ENCODE results near the gene LRRC53. TPM values are rescaled to one million over a fixed set of nuclear protein-coding genes. Genes with fewer than 3 reads are reported as not detected.

The LRRC53 gene
- polyA plus RNA-seq, 2 donors, result not detected

DNA sequence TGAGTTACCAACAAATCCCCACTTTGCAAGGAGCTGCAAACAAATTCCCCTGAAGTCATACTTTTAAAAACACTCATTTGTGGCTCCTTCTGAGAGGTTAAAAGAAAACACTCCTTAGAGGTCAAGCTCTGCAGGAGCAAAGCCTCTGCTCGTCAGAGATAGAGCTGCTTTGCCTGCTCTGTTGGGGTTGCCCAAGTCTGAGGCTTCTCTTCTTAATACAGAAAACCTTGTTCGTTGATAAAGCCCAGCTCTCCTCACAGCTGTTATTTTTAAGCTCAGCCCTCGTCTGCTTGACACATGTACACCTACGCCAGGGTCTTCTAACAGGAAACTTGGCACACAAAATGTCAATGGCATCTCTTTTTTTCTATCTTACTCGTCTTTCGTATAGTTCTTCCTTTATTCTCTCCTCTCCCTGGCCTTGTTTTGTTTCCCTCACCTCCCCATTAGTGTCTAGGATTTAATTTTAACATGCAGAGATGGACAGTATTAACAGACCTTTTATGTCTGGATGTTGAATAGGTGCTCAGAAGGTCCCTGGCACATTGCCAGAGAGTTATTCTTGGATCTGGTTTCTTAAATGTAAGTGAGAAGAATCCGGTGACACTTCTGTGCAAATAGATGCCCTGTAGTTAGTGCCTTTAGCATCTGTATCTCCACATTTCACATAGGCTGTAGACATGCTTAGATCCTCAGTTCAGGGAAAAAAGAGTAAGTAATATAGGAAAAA is 86.0 kb downstream of the LRRC53 start:
- no peaks in the 10 kb centered on the region for H3K27me3 ChIP-seq (ENCODE audit: control insufficient read depth in 1 of 2, insufficient read depth in 2 of 2, low read length in 2 of 2)
- no peaks in the 10 kb centered on the region for H3K9me3 ChIP-seq (ENCODE audit: control insufficient read depth in 2 of 2, insufficient read depth in 1 of 2, low read depth in 1 of 2, low read length in 1 of 2)
- H3K4me3 ChIP-seq (ENCODE audit: low read depth in 1 of 2, low read length in 2 of 2), result no peak overlapping the region
- H3K27ac ChIP-seq (ENCODE audit: low read depth in 2 of 2, low read length in 1 of 2), result no peak overlapping the region
- H3K4me1 ChIP-seq (ENCODE audit: control insufficient read depth in 2 of 2, insufficient read depth in 2 of 2, low read length in 1 of 2), result no peaks in the 10 kb centered on the region
- no peaks in the 10 kb centered on the region for H3K36me3 ChIP-seq (ENCODE audit: control insufficient read depth in 2 of 2, insufficient read depth in 2 of 2, low read length in 1 of 2)
- WGBS, 2 donors, result 49 to 52% methylated on average over 7 of the region's 7 CpGs

GRCh38 chr1:74425676-74426075 is 86.7 kb downstream of the LRRC53 start:
- Histone ChIP-seq H3K27me3 (ENCODE audit: control insufficient read depth in 1 of 2, insufficient read depth in 2 of 2, low read length in 2 of 2) (no peaks in the 10 kb centered on the region), H3K4me1 (ENCODE audit: control insufficient read depth in 2 of 2, insufficient read depth in 2 of 2, low read length in 1 of 2) (no peaks in the 10 kb centered on the region), H3K36me3 (ENCODE audit: control insufficient read depth in 2 of 2, insufficient read depth in 2 of 2, low read length in 1 of 2) (no peaks in the 10 kb centered on the region), H3K4me3 (ENCODE audit: low read depth in 1 of 2, low read length in 2 of 2) (no peak overlapping the region), H3K9me3 (ENCODE audit: control insufficient read depth in 2 of 2, insufficient read depth in 1 of 2, low read depth in 1 of 2, low read length in 1 of 2) (no peaks in the 10 kb centered on the region), H3K27ac (ENCODE audit: low read depth in 2 of 2, low read length in 1 of 2) (no peak overlapping the region)
- WGBS, 2 donors, result 65 to 72% methylated on average over 6 of the region's 6 CpGs

DNA sequence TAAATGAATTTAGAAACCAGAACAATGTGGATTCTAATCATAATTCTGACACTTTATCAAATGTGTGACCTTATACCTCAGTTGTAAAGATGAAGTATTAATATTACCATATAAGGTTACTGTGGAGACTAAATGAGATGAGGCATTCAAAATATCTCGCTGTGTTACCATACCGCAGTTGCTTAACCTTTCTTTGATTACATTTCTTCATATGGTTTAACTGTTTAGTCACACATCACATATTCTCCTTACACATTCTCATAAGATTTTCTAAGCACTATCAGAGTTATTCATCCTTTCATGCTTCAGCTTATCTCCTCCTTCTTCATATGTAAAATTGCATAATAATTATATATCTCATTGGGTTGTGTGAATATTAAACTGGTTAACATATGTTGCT is 88.9 kb downstream of the LRRC53 start:
- no peaks in the 10 kb centered on the region for H3K27me3 ChIP-seq (ENCODE audit: control insufficient read depth in 1 of 2, insufficient read depth in 2 of 2, low read length in 2 of 2)
- no peaks in the 10 kb centered on the region for H3K4me1 ChIP-seq (ENCODE audit: control insufficient read depth in 2 of 2, insufficient read depth in 2 of 2, low read length in 1 of 2)
- H3K9me3 ChIP-seq (ENCODE audit: control insufficient read depth in 2 of 2, insufficient read depth in 1 of 2, low read depth in 1 of 2, low read length in 1 of 2), result no peaks in the 10 kb centered on the region
- H3K27ac ChIP-seq (ENCODE audit: low read depth in 2 of 2, low read length in 1 of 2), result no peak overlapping the region
- WGBS, 2 donors, result 89 to 91% methylated on average over 2 of the region's 2 CpGs
- H3K4me3 ChIP-seq (ENCODE audit: low read depth in 1 of 2, low read length in 2 of 2), result no peak overlapping the region
- H3K36me3 ChIP-seq (ENCODE audit: control insufficient read depth in 2 of 2, insufficient read depth in 2 of 2, low read length in 1 of 2), result no peaks in the 10 kb centered on the region

DNA sequence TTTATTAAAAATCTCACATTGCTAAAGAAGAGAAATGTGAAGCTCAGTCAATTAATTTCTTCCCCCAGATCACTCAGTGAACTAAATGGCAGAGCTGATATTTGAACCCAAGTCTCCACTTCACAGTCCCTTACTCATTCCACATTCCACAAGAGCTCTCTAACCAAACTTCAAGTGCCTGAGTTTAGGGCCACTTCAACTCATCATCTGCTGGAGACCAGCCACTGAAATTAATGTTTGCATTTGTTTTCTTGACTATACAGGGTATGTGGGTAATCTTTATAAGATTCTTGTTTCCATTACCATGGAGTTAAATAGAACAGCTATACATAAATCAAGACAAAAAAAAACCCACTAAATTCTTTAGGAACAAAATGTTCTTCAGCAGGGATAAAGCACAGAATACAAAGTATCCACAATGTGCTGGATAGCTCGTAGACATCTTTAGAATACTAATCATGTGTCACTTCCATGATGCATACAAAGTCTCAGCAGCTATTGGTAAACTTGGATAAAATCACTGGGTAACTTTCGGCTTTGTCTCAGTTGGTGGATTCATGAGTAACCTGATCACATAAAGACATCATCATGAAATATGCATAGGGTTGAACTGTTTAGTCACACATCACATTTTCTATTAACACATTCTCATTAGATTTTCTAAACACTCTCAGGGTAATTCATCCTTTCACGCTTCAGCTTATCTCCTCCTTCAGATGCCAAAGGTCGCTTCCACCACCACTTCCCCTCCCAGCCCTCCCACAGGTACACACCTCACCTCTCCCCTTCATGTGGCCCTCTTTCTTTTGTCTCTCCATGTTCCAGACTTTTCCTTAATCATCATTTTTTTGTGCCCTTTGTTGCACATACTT is 89.8 kb downstream of the LRRC53 start:
- H3K27me3 ChIP-seq (ENCODE audit: control insufficient read depth in 1 of 2, insufficient read depth in 2 of 2, low read length in 2 of 2), result no peaks in the 10 kb centered on the region
- no peak overlapping the region for H3K4me3 ChIP-seq (ENCODE audit: low read depth in 1 of 2, low read length in 2 of 2)
- 65 to 68% methylated on average over 4 of the region's 4 CpGs for WGBS, 2 donors
- no peaks in the 10 kb centered on the region for H3K9me3 ChIP-seq (ENCODE audit: control insufficient read depth in 2 of 2, insufficient read depth in 1 of 2, low read depth in 1 of 2, low read length in 1 of 2)
- no peaks in the 10 kb centered on the region for H3K4me1 ChIP-seq (ENCODE audit: control insufficient read depth in 2 of 2, insufficient read depth in 2 of 2, low read length in 1 of 2)
- H3K36me3 ChIP-seq (ENCODE audit: control insufficient read depth in 2 of 2, insufficient read depth in 2 of 2, low read length in 1 of 2), result no peaks in the 10 kb centered on the region
- no peak overlapping the region for H3K27ac ChIP-seq (ENCODE audit: low read depth in 2 of 2, low read length in 1 of 2)

DNA sequence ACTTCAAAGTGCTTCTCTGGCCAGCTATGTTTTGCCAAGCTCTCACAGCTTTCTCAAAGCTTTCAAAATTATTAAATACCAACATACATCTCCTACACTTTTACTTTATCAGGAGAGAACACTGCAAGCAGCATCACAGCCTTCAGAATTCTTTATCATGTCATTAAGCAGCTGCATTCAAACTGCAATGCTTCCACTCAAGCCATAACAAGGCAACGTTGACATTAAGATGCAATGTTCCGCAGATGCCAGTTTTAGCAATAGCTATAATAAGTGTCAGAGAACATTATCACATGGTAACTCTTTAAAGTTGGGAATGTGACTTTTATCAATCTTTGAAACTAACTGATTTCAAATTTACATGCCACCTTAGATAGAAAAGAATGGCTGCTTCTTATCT is 91.9 kb downstream of the LRRC53 start:
- no peak overlapping the region for H3K4me3 ChIP-seq (ENCODE audit: low read depth in 1 of 2, low read length in 2 of 2)
- H3K36me3 ChIP-seq (ENCODE audit: control insufficient read depth in 2 of 2, insufficient read depth in 2 of 2, low read length in 1 of 2), result no peaks in the 10 kb centered on the region
- no peaks in the 10 kb centered on the region for H3K9me3 ChIP-seq (ENCODE audit: control insufficient read depth in 2 of 2, insufficient read depth in 1 of 2, low read depth in 1 of 2, low read length in 1 of 2)
- no peaks in the 10 kb centered on the region for H3K4me1 ChIP-seq (ENCODE audit: control insufficient read depth in 2 of 2, insufficient read depth in 2 of 2, low read length in 1 of 2)
- 67 to 73% methylated on average over 2 of the region's 2 CpGs for WGBS, 2 donors
- H3K27me3 ChIP-seq (ENCODE audit: control insufficient read depth in 1 of 2, insufficient read depth in 2 of 2, low read length in 2 of 2), result no peaks in the 10 kb centered on the region
- H3K27ac ChIP-seq (ENCODE audit: low read depth in 2 of 2, low read length in 1 of 2), result no peak overlapping the region

Other genes starting within 250 kb of the LRRC53 start
- under 1 TPM; under 0.01 to 0.02 TPM for gene ERICH3, start 161.2 kb upstream of the LRRC53 start, polyA plus RNA-seq
- gene CRYZ, start 220.4 kb upstream of the LRRC53 start, polyA plus RNA-seq, result 10 to 100 TPM; 19.6 to 28.3 TPM
- 10 to 100 TPM in 1 of 2 donors, 1 to 10 TPM in 1; 9.0 to 15.4 TPM for gene TYW3, start 220.5 kb upstream of the LRRC53 start, polyA plus RNA-seq

Data from esophagus (tissue), 2 donors.